ENCODE results near the gene TTYH1.
"Not testable (repeated sequence)": the region's sequence is repeated elsewhere in the genome, so short reads cannot be mapped to it uniquely, and the experiment has no call there.

TTYH1 gene

GRCh38 chr19:54415208-54415900, at the start of gene TTYH1:
TTYH1 (plus strand) TSS chr19:54415464; CDS start chr19:54415553, 89 bp downstream.
- DNase-seq = no peak

DNA sequence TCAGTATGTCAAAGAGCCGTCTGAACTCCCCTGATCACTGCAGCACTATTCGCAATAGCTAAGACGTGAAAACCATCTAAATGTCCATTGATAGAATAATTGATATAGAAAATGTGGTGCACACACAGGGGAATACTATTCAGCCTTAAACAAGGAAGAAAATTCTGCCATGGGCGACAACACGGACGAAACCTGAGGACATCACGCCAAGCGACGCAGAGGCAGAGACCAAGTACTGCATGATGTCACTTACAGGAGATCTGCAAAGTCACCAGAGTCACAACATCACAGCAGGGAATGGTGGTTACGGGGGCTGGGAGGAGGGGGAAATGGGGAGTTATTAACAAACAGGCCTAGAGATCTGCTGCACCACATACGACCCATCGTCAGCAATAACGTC, 49.5 kb upstream of the TTYH1 start:
- not testable (repeated sequence) for DNase-seq

DNA sequence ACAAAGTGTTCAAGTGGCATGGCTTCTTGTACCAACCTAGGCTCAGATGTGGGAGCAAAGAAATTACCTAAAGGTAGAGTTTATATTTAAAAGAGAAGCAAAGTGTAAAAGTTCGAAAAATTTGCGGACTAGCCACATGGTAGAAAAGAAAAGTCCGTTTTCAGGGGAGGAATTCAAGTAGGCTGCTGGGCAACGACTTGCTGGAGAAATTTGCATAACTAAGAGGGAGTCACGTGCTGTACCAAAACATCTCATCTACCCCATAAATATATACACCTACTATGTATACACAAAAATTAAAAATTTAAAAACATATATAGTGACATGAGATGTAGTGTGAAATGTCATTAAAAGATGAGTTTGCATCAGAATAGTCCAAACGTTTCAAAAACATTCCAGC, 48.5 kb upstream of the TTYH1 start:
- no peak for DNase-seq

GRCh38 chr19:54369082-54369687, 46.1 kb upstream of the TTYH1 start:
- DNase-seq = no peak

DNA sequence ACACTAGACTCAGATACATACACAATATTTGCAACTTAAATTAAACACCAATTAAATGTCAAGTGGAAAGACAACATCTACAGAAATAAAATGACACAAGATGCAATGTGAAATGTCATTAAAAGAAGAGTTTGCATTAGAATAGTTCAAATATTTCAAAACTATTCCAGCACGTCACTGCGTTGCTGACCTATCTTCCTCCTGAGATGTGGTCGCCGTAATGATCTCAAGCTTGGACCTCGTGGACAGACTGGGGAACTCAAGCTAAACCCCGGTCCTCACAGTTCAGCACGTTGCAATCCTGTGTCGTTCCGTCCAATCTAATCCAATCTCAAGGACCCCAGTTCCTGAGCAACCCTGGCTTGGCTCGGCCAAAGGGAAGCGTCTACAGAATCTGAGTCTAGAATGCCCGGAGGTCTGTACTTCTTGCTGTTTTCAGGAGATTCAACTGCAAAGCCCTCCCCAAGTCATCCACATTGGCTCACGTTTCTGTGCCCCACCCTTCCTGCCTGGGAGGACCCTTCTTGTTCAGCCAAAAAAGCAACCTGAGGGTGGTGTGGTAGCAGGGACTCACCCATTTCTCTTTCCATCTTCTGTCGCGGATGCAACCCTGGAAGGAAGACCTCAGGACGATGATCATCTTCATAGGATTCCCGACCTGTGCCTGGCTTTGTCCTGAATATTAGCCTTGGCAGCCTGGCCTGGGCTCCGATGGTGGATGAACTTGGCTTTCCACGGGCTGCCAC, 45.4 kb upstream of the TTYH1 start:
- DNase-seq = not testable (repeated sequence)

DNA sequence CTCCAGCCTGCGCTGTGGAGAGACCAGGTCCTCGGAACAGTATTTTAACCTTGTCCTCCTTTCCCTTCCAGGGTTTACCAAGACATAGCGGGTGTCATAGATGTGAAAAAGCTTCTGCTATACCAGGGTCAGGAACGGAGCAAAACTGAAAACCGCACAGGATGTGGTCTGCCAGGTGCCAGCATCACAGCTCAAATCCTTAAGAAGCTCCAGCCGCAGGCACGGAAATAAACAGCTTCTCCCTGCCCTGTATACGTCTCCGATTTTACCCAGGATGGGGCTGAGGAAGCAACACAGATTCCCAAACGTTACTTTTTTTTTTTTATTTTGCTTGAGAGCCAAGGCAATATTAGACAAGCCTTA, 44.8 kb upstream of the TTYH1 start:
- not testable (repeated sequence) for DNase-seq

GRCh38 chr19:54371453-54371852, 43.8 kb upstream of the TTYH1 start:
- DNase-seq = not testable (repeated sequence)

DNA sequence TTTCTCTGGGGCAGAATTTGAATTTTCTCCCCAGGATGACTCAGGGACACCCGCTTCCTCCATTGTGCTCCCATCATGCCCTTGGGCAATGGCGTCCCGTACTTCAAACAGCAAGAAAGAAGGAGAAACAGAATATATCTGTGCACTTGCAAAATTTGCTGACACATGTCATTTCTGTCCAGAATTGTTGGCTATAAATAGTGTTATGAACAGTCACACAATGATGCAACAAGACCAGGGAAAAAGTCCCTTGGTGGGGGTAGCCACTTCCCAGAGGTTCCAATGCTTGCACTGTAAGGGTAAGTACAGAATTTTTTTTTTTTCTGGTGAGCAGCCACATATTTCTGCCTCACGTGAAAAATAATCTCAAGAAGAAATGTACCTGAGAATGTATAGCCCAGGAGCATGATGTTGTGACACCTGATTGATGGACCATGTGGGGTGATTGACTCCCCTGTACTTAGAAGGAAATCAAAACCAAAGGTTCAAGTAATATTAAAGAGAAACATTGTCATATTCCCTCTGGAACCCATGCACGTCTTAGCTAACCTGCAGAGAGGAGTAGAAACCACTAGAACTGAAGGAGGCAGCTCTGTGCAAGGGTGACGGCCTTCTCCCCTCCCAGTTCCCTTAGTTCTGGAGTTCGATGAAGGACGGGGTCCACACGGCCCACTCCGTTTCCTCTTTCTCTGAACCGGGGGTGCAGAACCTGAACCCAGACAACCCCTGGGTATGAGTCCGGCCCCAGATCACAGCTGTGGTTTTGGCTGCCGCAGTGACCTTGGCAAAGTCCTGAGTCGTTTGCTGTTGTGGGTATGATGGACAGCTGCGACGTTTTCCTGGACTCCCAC, 41.3 kb upstream of the TTYH1 start:
- DNase-seq = no peak

DNA sequence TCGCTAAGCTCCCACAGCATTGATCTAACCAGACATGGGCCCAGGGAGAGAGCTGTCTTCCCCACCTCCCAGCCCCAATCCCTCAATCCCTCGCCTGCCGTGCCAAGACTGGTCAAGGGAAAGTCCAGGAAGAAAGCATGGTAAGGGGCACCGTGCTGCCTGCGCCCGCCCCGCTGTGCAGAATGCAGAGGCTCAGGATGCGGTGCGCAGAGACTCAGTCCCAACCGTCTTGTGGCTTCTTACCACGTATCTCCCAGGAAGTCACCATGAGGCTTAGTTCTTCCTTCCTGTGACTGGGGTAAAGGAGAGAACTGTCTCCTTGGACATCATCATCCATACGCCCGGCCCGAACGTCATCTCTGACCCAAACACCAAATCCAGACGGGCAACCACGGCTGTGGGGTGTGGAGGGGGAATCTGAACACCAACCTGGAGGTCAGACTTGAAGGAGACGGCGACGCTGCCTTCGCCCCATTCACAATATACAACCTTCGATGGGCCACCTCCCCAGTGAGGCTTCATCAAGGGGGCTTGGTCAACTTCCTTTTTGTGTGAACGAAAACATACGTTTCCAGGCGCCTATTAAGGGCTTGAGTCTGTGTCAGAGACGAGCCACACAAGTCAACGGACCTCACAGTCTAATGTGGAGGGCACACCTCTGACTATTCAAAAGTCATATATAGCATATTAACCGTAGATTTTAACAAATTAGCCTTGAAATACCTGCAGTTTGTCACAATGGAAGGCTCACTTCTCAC, 39.9 kb upstream of the TTYH1 start:
- DNase-seq = not testable (repeated sequence)

DNA sequence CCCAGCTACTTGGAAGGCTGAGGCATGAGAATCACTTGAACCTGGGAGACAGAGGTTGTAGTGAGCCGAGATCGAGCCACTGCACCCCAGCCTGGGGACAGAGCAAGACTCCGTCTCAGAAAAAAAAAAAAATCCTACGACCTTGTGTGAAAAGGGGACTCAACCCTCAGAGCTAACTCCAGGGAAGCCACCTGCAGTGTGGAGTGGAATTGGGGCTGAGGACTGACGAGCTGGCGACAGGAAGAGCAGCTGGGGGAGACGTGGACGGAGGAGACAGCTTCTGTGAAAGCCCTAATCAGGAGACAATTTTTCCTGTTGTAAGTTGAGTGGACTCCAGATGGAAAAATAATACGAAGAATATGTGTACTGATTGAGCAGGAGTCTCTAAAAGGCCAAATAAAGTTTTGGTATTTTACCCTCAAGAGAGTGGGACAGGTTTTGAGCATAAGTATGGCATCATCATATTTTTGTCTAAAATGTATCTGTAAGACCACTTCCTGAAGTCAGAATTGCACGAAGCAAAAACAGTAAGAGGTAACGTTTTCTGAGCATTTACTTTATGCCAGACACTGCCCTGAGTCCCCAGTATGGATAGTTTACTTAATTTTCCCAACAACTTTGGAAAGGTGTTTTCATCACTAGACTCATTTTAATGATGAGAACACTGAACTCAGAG, 38.5 kb upstream of the TTYH1 start:
- DNase-seq = no peak

- DNase-seq = no peak
Observed at GRCh38 chr19:54379187-54379678, 36.0 kb upstream of the TTYH1 start.

DNA sequence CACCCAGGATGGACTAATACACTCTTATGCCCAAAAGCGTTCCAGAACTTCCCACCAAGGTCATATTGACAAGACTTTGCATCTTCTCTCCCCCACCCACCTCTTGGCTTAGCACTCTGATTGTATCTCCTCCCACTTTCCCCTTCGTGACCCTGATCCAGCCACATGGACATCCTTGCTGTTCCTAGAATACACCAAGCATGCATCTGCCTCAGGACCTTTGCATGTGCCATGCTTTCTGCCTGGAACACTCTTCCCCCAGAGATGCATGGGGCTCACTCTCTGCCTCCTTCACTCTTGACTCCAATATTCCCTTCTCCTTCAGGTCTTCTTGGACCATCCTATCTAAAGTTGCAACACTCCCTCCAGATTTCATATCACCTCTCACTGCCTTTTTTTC, 34.4 kb upstream of the TTYH1 start:
- no peak for DNase-seq

GRCh38 chr19:54382041-54382440, 33.2 kb upstream of the TTYH1 start:
- DNase-seq = not testable (repeated sequence)

GRCh38 chr19:54383330-54383729, 31.9 kb upstream of the TTYH1 start:
- no peak for DNase-seq

DNA sequence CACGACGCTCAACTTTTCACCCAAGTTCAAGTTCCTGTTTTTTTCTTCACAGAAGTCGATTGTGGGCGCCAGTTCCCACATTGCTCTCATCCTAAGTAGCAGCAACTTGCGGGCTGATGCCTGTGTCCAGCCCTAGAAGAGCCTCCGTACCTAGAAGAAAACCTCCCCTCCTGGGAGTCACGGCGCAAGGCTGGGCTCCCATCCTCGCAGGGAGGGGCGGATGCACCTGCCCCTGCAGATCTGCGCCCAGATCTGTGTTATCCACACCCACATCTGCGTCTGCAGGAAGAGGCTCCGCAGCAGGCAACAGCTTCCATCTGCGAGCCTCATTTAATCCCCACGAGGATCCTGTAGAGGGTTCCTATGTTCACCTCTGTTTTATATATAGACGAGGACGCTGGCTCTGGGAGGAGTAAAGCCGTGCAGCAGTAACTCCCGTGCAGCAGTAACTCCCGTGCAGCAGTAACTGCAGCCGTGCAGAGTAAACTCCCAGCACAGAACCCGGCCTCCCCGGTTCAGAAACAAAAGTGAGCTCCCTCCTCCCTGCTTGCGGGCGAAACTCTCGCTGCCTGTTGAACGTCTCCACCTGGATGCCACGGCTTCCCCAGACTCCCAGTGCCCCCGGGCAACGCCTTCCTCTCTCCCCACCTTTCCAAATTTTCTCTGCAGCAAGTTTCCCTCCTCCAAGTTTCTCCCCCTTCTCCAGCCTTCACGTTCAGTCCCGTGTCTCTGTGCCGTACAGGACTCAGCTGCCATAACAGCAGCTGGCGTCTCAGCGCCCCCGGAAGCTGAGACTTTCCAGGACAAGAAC, 27.1 kb upstream of the TTYH1 start:
- DNase-seq = no peak

- no peak for DNase-seq
Observed at GRCh38 chr19:54388802-54389139, 26.5 kb upstream of the TTYH1 start.

GRCh38 chr19:54389553-54389952, 25.7 kb upstream of the TTYH1 start:
- no peak for DNase-seq

- no peak for DNase-seq
Observed at GRCh38 chr19:54390942-54391577, 24.2 kb upstream of the TTYH1 start.

DNA sequence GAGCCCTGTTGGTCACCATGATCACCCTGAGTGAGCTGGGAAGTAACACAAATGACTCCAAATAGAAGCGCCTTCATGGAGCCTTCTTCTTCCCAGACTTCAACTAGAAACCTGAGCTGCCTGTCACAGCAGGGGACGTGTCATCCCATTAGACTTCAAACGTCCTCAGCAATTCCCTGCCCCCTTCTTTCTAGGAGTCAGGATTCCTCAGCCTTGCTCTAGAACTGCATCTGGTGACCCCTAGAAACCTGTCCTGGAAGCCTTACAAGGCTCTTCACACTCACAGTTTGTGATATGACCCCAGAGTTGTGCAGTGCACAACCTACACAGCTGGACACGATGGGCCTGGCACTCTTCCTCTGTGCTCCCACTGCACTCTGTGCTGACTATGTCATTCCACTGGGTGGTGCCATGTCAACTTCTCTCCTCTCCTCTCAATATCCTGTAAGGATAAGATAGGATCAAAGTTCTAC, 23.6 kb upstream of the TTYH1 start:
- DNase-seq = no peak

- DNase-seq = no peak
Observed at GRCh38 chr19:54392105-54392504, 23.2 kb upstream of the TTYH1 start.
